ENCODE data around the gene RCAN2.

DNA sequence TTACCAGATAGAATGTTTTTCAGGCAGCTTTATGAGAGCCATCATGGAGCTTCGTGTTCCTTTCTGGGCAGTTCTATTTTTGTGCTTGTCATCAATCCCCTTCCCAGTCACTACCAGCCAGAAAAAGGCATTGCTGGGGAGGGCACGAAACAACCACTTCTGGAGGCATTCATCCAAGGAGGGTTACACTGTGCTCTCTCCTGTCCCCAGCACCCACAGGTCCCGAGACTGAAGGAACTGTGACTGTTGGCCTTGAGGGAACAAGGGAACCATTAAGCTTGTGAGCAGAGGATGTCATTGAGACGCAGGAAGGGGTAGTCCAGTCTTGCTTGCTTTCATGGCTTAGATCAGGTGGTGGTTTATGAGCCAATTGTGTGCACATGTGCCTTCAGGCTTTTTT, 300.4 kb downstream of the RCAN2 start:
- TF ChIP-seq POLR2A (conservative IDR thresholded peaks at IDR 0.05): no peak
- no peak for TF ChIP-seq MAFK (IDR thresholded peaks at IDR 0.05; ENCODE audit: low read length)
- TF ChIP-seq ZNF324 (CRISPR knock-in tag; IDR thresholded peaks at IDR 0.05): no peak
- no peak for TF ChIP-seq CEBPB (tag; IDR thresholded peaks at IDR 0.05)
- no peak for TF ChIP-seq RAD21 (CRISPR knock-in tag; conservative IDR thresholded peaks at IDR 0.05 in 1 of 2, IDR thresholded peaks at IDR 0.05 in 1 of 2)

All from K562 (cell line).